Measurements from ENCODE around the gene PDE9A.

Gene PDE9A

GRCh38 chr21:42663200-42663750, 9.9 kb downstream of the PDE9A start:
- Histone ChIP-seq H3K4me3 (IDR thresholded peaks at IDR 0.05; ENCODE audit: insufficient read depth, low read depth, low read length) (no peak overlapping the region), H3K4me1 (ENCODE audit: low read depth, poor library complexity, severe bottlenecking) (no peaks in the 10 kb centered on the region), H3K79me2 (ENCODE audit: insufficient read depth, low read depth) (no peaks in the 10 kb centered on the region), H3K9ac (no peak overlapping the region), H3K4me2 (no peak overlapping the region), H3K36me3 (ENCODE audit: insufficient read depth) (no peaks in the 10 kb centered on the region), H4K20me1 (ENCODE audit: insufficient read depth) (no peaks in the 10 kb centered on the region), H3K27ac (no peak overlapping the region), H2AFZ (ENCODE audit: low read depth) (no peak overlapping the region), H3K27me3 (ENCODE audit: insufficient read depth, low read depth) (peaks cover 59% of the 10 kb centered on the region)
- no peak for TF ChIP-seq CTCF (conservative IDR thresholded peaks at IDR 0.05; ENCODE audit: low read depth, low read length)

DNA sequence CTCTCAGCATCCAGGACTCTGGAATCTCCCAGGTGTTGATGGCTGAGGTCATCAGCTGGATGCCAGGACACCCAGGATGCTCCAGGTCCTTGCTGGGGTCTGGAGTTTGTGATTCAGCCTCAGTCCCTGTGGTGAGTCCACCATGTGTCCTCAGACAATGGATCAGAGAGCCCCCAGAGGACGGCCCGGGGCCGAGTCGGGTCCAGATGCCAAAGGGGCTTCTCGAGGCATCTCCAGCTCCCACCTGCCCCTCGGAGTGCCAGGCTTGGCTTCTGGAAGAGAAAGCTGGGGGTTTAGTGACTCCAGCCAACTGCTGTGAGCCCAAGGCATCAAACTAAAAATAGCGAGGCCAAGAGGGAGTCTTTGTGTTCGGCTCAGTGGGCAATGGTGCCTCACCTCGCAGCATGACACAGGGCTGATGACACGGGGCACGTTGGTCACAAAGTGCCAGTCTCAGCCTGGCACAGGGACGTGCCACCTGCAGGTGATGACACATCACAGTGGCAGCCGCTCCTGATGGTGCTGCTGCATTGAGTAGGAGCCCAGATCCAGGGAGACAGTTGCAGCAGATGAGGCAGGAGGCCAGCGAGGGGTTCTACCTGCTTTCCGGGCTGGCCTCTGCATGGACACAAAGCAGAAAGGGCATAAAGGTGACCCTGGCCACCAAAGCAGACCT, 10.6 kb downstream of the PDE9A start:
- H3K4me3 ChIP-seq (IDR thresholded peaks at IDR 0.05; ENCODE audit: insufficient read depth, low read depth, low read length): no peak overlapping the region
- no peak for TF ChIP-seq CTCF (conservative IDR thresholded peaks at IDR 0.05; ENCODE audit: low read depth, low read length)
- H3K27me3 ChIP-seq (ENCODE audit: insufficient read depth, low read depth): peaks cover 54% of the 10 kb centered on the region
- no peak overlapping the region for H3K4me2 ChIP-seq
- H2AFZ ChIP-seq (ENCODE audit: low read depth): no peak overlapping the region
- H3K79me2 ChIP-seq (ENCODE audit: insufficient read depth, low read depth): no peaks in the 10 kb centered on the region
- H3K4me1 ChIP-seq (ENCODE audit: low read depth, poor library complexity, severe bottlenecking): no peaks in the 10 kb centered on the region
- H3K9ac ChIP-seq: no peak overlapping the region
- H3K27ac ChIP-seq: no peak overlapping the region
- no peaks in the 10 kb centered on the region for H3K36me3 ChIP-seq (ENCODE audit: insufficient read depth)
- H4K20me1 ChIP-seq (ENCODE audit: insufficient read depth): no peaks in the 10 kb centered on the region

GRCh38 chr21:42664614-42665013, 11.2 kb downstream of the PDE9A start:
- peaks cover 53% of the 10 kb centered on the region for H3K27me3 ChIP-seq (ENCODE audit: insufficient read depth, low read depth)
- H3K79me2 ChIP-seq (ENCODE audit: insufficient read depth, low read depth): no peaks in the 10 kb centered on the region
- H3K36me3 ChIP-seq (ENCODE audit: insufficient read depth): no peaks in the 10 kb centered on the region
- no peaks in the 10 kb centered on the region for H3K4me1 ChIP-seq (ENCODE audit: low read depth, poor library complexity, severe bottlenecking)
- H2AFZ ChIP-seq (ENCODE audit: low read depth): no peak overlapping the region
- no peak overlapping the region for H3K9ac ChIP-seq
- no peak overlapping the region for H3K27ac ChIP-seq
- no peak overlapping the region for H3K4me2 ChIP-seq
- no peaks in the 10 kb centered on the region for H4K20me1 ChIP-seq (ENCODE audit: insufficient read depth)
- no peak for TF ChIP-seq CTCF (conservative IDR thresholded peaks at IDR 0.05; ENCODE audit: low read depth, low read length)
- H3K4me3 ChIP-seq (IDR thresholded peaks at IDR 0.05; ENCODE audit: insufficient read depth, low read depth, low read length): no peak overlapping the region

DNA sequence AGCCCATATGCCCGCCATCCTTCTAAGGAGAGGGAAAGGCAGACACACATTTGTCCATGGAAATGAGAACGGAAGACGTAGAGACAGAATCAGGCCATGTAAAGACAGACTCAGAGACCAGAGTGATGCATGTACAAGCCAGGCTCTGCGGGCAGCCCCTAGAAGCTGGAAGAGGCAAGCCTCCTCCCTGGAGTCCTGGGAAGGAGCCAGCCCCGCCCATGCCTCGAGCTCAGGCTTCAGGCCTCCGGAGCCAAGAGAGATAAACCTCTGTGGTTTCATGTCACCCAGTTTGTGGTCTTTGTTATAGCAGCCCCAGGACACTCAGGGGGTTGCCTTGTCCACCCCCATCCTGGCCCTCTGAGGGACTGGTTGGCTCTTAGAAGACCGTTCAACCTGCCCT, 11.6 kb downstream of the PDE9A start:
- Histone ChIP-seq H3K27me3 (ENCODE audit: insufficient read depth, low read depth) (peaks cover 50% of the 10 kb centered on the region), H3K4me3 (IDR thresholded peaks at IDR 0.05; ENCODE audit: insufficient read depth, low read depth, low read length) (no peak overlapping the region), H3K27ac (no peak overlapping the region), H4K20me1 (ENCODE audit: insufficient read depth) (no peaks in the 10 kb centered on the region), H3K79me2 (ENCODE audit: insufficient read depth, low read depth) (no peaks in the 10 kb centered on the region), H3K4me2 (no peak overlapping the region), H3K9ac (no peak overlapping the region), H3K4me1 (ENCODE audit: low read depth, poor library complexity, severe bottlenecking) (no peaks in the 10 kb centered on the region), H3K36me3 (ENCODE audit: insufficient read depth) (no peaks in the 10 kb centered on the region), H2AFZ (ENCODE audit: low read depth) (no peak overlapping the region)
- TF ChIP-seq CTCF (conservative IDR thresholded peaks at IDR 0.05; ENCODE audit: low read depth, low read length): no peak
